GM12878 (cell line): ENCODE data around the gene ZBTB5. TPM values are rescaled to one million over a fixed set of nuclear protein-coding genes. Genes with fewer than 3 reads are reported as not detected.

Source experiments
- ATAC-seq: fragments of 200-7000 bp; cut with Tn5 transposase; 3 replicates; pipeline ENCODE4 v1.9.1; 2020; ENCODE audit warnings: mild to moderate bottlenecking, moderate library complexity
- BruUV-seq: library from RNA; stranded (reverse); fragments of 400-500 nt; replicated peaks from 2 replicates; lab custom pipeline; 2021; lab: Mats Ljungman, UMichigan
- CTCF ChIA-PET: fragments of 300-600 bp; sonication (Branson Sonifier 250); formaldehyde crosslinking; extraction: SDS; loops from one replicate; lab custom pipeline; 2021; ENCODE audit warnings: inconsistent platforms; lab: Yijun Ruan, JAX
- POLR2A ChIA-PET: fragments of 350-600 bp; formaldehyde crosslinking; extraction: SDS; loops from one replicate; lab custom pipeline; 2021; ENCODE audit warnings: inconsistent platforms; lab: Charles Lee
- RAD21 ChIA-PET: fragments of 300-600 bp; sonication (Branson Sonifier 250); formaldehyde crosslinking; loops from one replicate; lab custom pipeline; 2023; ENCODE audit warnings: antibody characterized with exemption; ENCODE audit not compliant: unreplicated experiment; lab: Charles Lee
- SMC1A ChIA-PET: fragments of 300-600 bp; sonication (Branson Sonifier 250); formaldehyde crosslinking; loops from one replicate; lab custom pipeline; 2023; ENCODE audit not compliant: unreplicated experiment, uncharacterized antibody; lab: Charles Lee
- DNase-seq: peaks from one replicate; pipeline ENCODE4 v3.0.0-alpha.2; 2011; ENCODE audit warnings: low read depth, low spot score
- FAIRE-seq: peaks from 3 replicates; lab custom pipeline; 2011; peaks lifted over from hg19 to GRCh38; lab: Jason Lieb, UNC
- H2AFZ ChIP-seq: 2 replicates; pipeline ENCODE4 v1.6.0; 2011; ENCODE audit warnings: low read depth, low read length, control low read depth; ENCODE audit not compliant: control insufficient read depth
- H3K27ac ChIP-seq: 2 replicates; pipeline ENCODE4 v1.5.1; 2011; ENCODE audit warnings: control low read depth; ENCODE audit not compliant: control insufficient read depth, insufficient read depth
- H3K27me3 ChIP-seq, 2 experiments: replicated peaks in 1 of 2; 2 replicates each; pipeline versions ENCODE4 v1.6.0 to v1.6.1; 2011; ENCODE audit warnings: low read length in 1 of 2; ENCODE audit not compliant: control insufficient read depth in 2 of 2, insufficient read depth in 2 of 2
- H3K36me3 ChIP-seq, 2 experiments: 2 replicates each; pipeline ENCODE4 v1.5.1; 2011; ENCODE audit warnings: low read length in 1 of 2; ENCODE audit not compliant: control insufficient read depth in 2 of 2, insufficient read depth in 2 of 2
- H3K4me1 ChIP-seq: 2 replicates; pipeline ENCODE4 v1.6.1; 2011; ENCODE audit warnings: mild to moderate bottlenecking, low read length, moderate library complexity, mixed read lengths; ENCODE audit not compliant: control insufficient read depth, insufficient read depth
- H3K4me2 ChIP-seq: 2 replicates; pipeline ENCODE4 v1.6.0; 2011; ENCODE audit warnings: control low read depth; ENCODE audit not compliant: control insufficient read depth, insufficient read depth
- H3K4me3 ChIP-seq: fragments of 200-600 bp; sonication (generic); 2 replicates; pipeline ENCODE4 v1.5.1; 2016
- H3K79me2 ChIP-seq: 2 replicates; pipeline ENCODE4 v1.6.0; 2011; ENCODE audit warnings: low read length; ENCODE audit not compliant: control insufficient read depth, insufficient read depth
- H3K9ac ChIP-seq: 2 replicates; pipeline ENCODE4 v1.8.0; 2011; ENCODE audit warnings: low read length, control low read depth, mixed read lengths; ENCODE audit not compliant: control insufficient read depth, insufficient read depth
- H3K9me3 ChIP-seq: replicated peaks from 3 replicates; pipeline ENCODE4 v1.5.1; 2011; ENCODE audit warnings: mild to moderate bottlenecking, low read length; ENCODE audit not compliant: control insufficient read depth, insufficient read depth
- H4K20me1 ChIP-seq: 2 replicates; pipeline ENCODE4 v1.6.0; 2011; ENCODE audit not compliant: control insufficient read depth, insufficient read depth
- BCL11A ChIP-seq: IDR thresholded peaks from 2 replicates; pipeline ENCODE4 v1.6.1; 2011; ENCODE audit warnings: low read depth, low read length
- CHD1 ChIP-seq: IDR thresholded peaks from 2 replicates; pipeline ENCODE4 v1.6.1; 2012; ENCODE audit warnings: low read depth, low read length, improper control_type of control experiment
- HDAC6 ChIP-seq: fragments of 200-600 bp; sonication (generic); IDR thresholded peaks from one replicate; pipeline ENCODE4 v1.8.0; 2017; ENCODE audit warnings: antibody characterized with exemption; ENCODE audit not compliant: unreplicated experiment
- IKZF2 ChIP-seq, 2 experiments: fragments of 450-650 bp; IDR thresholded peaks; 2 replicates each; pipeline ENCODE4 v1.6.1; 2017; ENCODE audit warnings: mild to moderate bottlenecking in 2 of 2, moderate library complexity in 2 of 2
- MEF2B ChIP-seq: fragments of 450-650 bp; IDR thresholded peaks from 2 replicates; pipeline ENCODE4 v1.6.1; 2018; ENCODE audit warnings: mild to moderate bottlenecking, moderate library complexity; ENCODE audit not compliant: partially characterized antibody, poor library complexity, severe bottlenecking
- NR2F1 ChIP-seq: fragments of 450-650 bp; conservative IDR thresholded peaks from 2 replicates; pipeline ENCODE4 v1.6.1; 2017; ENCODE audit warnings: mild to moderate bottlenecking
- PAX8 ChIP-seq: fragments of 450-650 bp; IDR thresholded peaks from 2 replicates; pipeline ENCODE4 v1.6.1; 2017; ENCODE audit warnings: mild to moderate bottlenecking, moderate library complexity
- PML ChIP-seq: IDR thresholded peaks from 2 replicates; pipeline ENCODE4 v1.6.1; 2012; ENCODE audit warnings: low read length, inconsistent platforms
- ZBTB11 ChIP-seq: fragments of 450-650 bp; formaldehyde crosslinking; IDR thresholded peaks from 2 replicates; pipeline ENCODE4 v1.5.0; 2022; ENCODE audit warnings: mild to moderate bottlenecking, missing genetic modification characterization
- ZSCAN29 ChIP-seq: fragments of 450-650 bp; IDR thresholded peaks from 2 replicates; pipeline ENCODE4 v1.6.1; 2017; ENCODE audit warnings: mild to moderate bottlenecking, moderate library complexity
- WGBS: methylation state at CpG from one replicate; pipeline ENCODE4 v1.1.6; 2016; ENCODE audit warnings: low lambda C conversion rate; ENCODE audit not compliant: insufficient replicate concordance, insufficient coverage; ENCODE audit errors: missing lambda C conversion rate; 5-methylcytosine and 5-hydroxymethylcytosine counted together
- in situ Hi-C: fragments of 300-500 bp; cut with MboI; formaldehyde crosslinking; loops from 9 replicates; pipeline ENCODE4 v1.14.3; 2018; ENCODE audit warnings: mixed read lengths
- intact Hi-C: fragments of 100-400 bp; cut with micrococcal nuclease; formaldehyde crosslinking; loops from one replicate; pipeline ENCODE4 v1.14.2; 2022; ENCODE audit not compliant: unreplicated experiment
- polyA plus RNA-seq, 11 experiments: library from polyadenylated mRNA; depleted of rRNA in 4 of 11; unstranded in 6 of 11; stranded (reverse) in 5 of 11; fragments of >200 nt; fragmentation: Nextera tagmentation in 4 of 11; fragmentation: Illumina TruSeq in 1 of 11; extraction: Ambion mirVana in 4 of 11; extraction: Trizol in 1 of 11; gene quantifications; 1 replicate in 1 of 11; 2 replicates in 10 of 11; pipeline versions ENCODE4 v1.2.1 to v1.2.3, GENCODE V29; 2011 to 2016; ENCODE audit warnings: inconsistent platforms in 2 of 11, missing spikeins in 2 of 11, low read depth in 1 of 11
- total RNA-seq, 4 experiments: library from RNA; depleted of rRNA in 3 of 4; stranded (reverse); fragments of >200 nt in 3 of 4; fragmentation: Illumina TruSeq in 1 of 4; extraction: Trizol in 1 of 4; gene quantifications; 2 replicates each; pipeline versions ENCODE4 v1.2.1 to v1.2.3, GENCODE V29; 2013 to 2021
- TF ChIP-seq, protein P1 (sequence below): fragments of 450-650 bp; IDR thresholded peaks from 2 replicates; pipeline ENCODE4 v1.6.1; 2017; ENCODE audit warnings: mild to moderate bottlenecking, moderate library complexity

Gene ZBTB5
- total and polyA plus RNA-seq, 10 of the 15 experiments (the other 5 are each of a cell fraction or from before 2014, with no cell fraction given), result 1.4 to 32.5 (median 12.1) TPM

GRCh38 chr9:37445832-37446231 lies 19.4 kb downstream of the ZBTB5 start:
- 90% methylated on average over 6 of the region's 6 CpGs for WGBS
- intact Hi-C loops, result no loop called here
- ChIA-PET SMC1A (no interaction called here), POLR2A (interaction anchor here (0.6 to 1.7 kb wide), 3 partner anchors 17 to 71 kb away, joined by 3 to 6 read pairs (median 6); no protein-coding TSS in a partner anchor)
- no peak for TF ChIP-seq PAX8
- no peak for TF ChIP-seq BCL11A
- TF ChIP-seq, all 136 proteins: peak for 0
- H4K20me1 ChIP-seq, result no peaks in the 10 kb centered on the region
- H3K27ac ChIP-seq, result no peak overlapping the region
- ATAC-seq (no peak), FAIRE-seq (no peak), DNase-seq (no peak)
- H3K4me1 ChIP-seq, result no peaks in the 10 kb centered on the region
- ChIA-PET RAD21 (interaction anchor here (0.5 kb wide), 1 partner anchor 1205 kb away, joined by 3 read pairs; no protein-coding TSS in a partner anchor), CTCF (no interaction called here)
- H3K79me2 ChIP-seq, result peaks cover 11% of the 10 kb centered on the region
- H3K36me3 ChIP-seq, result peaks cover 12 to 17% of the 10 kb centered on the region in 2 experiments
- no peak overlapping the region for H3K4me3 ChIP-seq
- no peaks in the 10 kb centered on the region for H3K9me3 ChIP-seq
- no TSS peak for BruUV-seq
- H3K4me2 ChIP-seq, result no peak overlapping the region
- in situ Hi-C loops, result no loop called here
- H3K9ac ChIP-seq, result no peak overlapping the region
- H2AFZ ChIP-seq, result no peak overlapping the region
- no peaks in the 10 kb centered on the region for H3K27me3 ChIP-seq

DNA sequence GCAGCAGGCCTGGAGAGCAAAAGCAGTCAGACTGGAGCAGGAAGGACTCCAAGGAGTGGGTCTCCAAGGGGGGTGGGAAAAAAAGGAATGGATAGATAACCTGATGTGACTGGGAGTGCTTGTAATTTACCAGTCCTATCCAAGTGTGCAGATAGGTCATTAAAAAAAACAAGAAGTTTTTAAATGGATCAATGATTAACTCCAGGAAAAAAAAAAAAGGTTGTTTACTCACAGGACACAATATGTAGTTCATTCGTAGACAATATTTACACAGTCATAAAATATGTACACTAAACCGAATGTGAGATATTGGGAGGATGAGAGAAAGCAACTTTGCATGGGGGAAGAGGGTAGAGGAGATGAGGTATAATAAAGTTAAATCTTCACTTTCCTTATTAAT lies 20.4 kb downstream of the ZBTB5 start:
- intact Hi-C loops, result no loop called here
- Histone ChIP-seq H3K79me2 (peaks cover 6% of the 10 kb centered on the region), H4K20me1 (no peaks in the 10 kb centered on the region), H3K4me3 (no peak overlapping the region), H3K9me3 (no peaks in the 10 kb centered on the region), H3K36me3 (peaks cover 16 to 23% of the 10 kb centered on the region in 2 experiments), H2AFZ (no peak overlapping the region), H3K27me3 (no peaks in the 10 kb centered on the region), H3K9ac (no peak overlapping the region), H3K27ac (no peak overlapping the region), H3K4me2 (no peak overlapping the region), H3K4me1 (no peaks in the 10 kb centered on the region)
- RAD21 ChIA-PET, result no interaction called here
- DNase-seq (no peak), FAIRE-seq (no peak), ATAC-seq (no peak)
- POLR2A ChIA-PET, result interaction anchor here (0.6 to 1.7 kb wide), 2 partner anchors 27 to 72 kb away, joined by 3 to 6 read pairs; no protein-coding TSS in a partner anchor
- CTCF ChIA-PET, result no interaction called here
- SMC1A ChIA-PET, result no interaction called here
- no TSS peak for BruUV-seq
- in situ Hi-C loops, result no loop called here
- 100% methylated on average over 2 of the region's 2 CpGs for WGBS
- TF ChIP-seq ZBTB11 (CRISPR knock-in tag) (no peak), CHD1 (no peak), NR2F1 (no peak), PML (no peak), ZSCAN29 (no peak), MEF2B (no peak), HDAC6 (no peak), IKZF2 (IDR thresholded peaks at IDR 0.05) (no peak)
- TF ChIP-seq, protein P1, sequence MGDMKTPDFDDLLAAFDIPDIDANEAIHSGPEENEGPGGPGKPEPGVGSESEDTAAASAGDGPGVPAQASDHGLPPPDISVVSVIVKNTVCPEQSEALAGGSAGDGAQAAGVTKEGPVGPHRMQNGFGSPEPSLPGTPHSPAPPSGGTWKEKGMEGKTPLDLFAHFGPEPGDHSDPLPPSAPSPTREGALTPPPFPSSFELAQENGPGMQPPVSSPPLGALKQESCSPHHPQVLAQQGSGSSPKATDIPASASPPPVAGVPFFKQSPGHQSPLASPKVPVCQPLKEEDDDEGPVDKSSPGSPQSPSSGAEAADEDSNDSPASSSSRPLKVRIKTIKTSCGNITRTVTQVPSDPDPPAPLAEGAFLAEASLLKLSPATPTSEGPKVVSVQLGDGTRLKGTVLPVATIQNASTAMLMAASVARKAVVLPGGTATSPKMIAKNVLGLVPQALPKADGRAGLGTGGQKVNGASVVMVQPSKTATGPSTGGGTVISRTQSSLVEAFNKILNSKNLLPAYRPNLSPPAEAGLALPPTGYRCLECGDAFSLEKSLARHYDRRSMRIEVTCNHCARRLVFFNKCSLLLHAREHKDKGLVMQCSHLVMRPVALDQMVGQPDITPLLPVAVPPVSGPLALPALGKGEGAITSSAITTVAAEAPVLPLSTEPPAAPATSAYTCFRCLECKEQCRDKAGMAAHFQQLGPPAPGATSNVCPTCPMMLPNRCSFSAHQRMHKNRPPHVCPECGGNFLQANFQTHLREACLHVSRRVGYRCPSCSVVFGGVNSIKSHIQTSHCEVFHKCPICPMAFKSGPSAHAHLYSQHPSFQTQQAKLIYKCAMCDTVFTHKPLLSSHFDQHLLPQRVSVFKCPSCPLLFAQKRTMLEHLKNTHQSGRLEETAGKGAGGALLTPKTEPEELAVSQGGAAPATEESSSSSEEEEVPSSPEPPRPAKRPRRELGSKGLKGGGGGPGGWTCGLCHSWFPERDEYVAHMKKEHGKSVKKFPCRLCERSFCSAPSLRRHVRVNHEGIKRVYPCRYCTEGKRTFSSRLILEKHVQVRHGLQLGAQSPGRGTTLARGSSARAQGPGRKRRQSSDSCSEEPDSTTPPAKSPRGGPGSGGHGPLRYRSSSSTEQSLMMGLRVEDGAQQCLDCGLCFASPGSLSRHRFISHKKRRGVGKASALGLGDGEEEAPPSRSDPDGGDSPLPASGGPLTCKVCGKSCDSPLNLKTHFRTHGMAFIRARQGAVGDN, result no peak
